A549 (cell line): Measurements from ENCODE around the gene NCOA3. TPM values are rescaled to one million over a fixed set of nuclear protein-coding genes. Genes with fewer than 3 reads are reported as not detected.

Experiments used
- ATAC-seq, 2 experiments: fragments of 200-7000 bp in 1 of 2; fragments of >200 bp in 1 of 2; cut with Nextera tagmentation in 1 of 2; cut with Tn5 transposase in 1 of 2; 3 replicates each; pipeline versions ENCODE4 v1.8.0 to v1.9.1; 2018 to 2020; ENCODE audit warnings: mild to moderate bottlenecking in 1 of 2, moderate library complexity in 1 of 2
- CTCF ChIA-PET: fragments of 300-600 bp; sonication (Branson Sonifier 250); formaldehyde crosslinking; extraction: SDS; loops from one replicate; lab custom pipeline; 2021; ENCODE audit warnings: antibody characterized with exemption, inconsistent platforms; lab: Yijun Ruan, JAX
- POLR2A ChIA-PET: fragments of 350-600 bp; formaldehyde crosslinking; extraction: SDS; loops from one replicate; lab custom pipeline; 2021; ENCODE audit warnings: antibody characterized with exemption, inconsistent platforms; lab: Yijun Ruan, JAX
- DNase-seq, 2 experiments: peaks; one replicate each; pipeline versions ENCODE4 v3.0.0 to v3.0.0-alpha.2; 2011 to 2016; ENCODE audit warnings: low read depth in 1 of 2, low spot score in 1 of 2
- FAIRE-seq: peaks from 2 replicates; lab custom pipeline; 2011; peaks lifted over from hg19 to GRCh38; lab: Jason Lieb, UNC
- H3K27ac ChIP-seq, 2 experiments: fragments of >200 bp; sonication (Bioruptor Twin); formaldehyde crosslinking; 3 replicates each; pipeline ENCODE4 v1.5.1; 2016 to 2017
- H3K4me1 ChIP-seq: fragments of >200 bp; sonication (Bioruptor Twin); formaldehyde crosslinking; 3 replicates; pipeline ENCODE4 v1.6.1; 2016
- H3K4me2 ChIP-seq: fragments of >200 bp; sonication (Bioruptor Twin); formaldehyde crosslinking; 3 replicates; pipeline ENCODE4 v1.6.1; 2016
- H3K4me3 ChIP-seq: fragments of >200 bp; sonication (Bioruptor Twin); formaldehyde crosslinking; 3 replicates; pipeline ENCODE4 v1.5.1; 2016
- H3K9me3 ChIP-seq: fragments of >200 bp; sonication (Bioruptor Twin); formaldehyde crosslinking; 3 replicates; pipeline ENCODE4 v1.6.1; 2016
- CBX2 ChIP-seq: fragments of 200-600 bp; sonication (generic); IDR thresholded peaks from 2 replicates; pipeline ENCODE4 v1.6.1; 2016; ENCODE audit warnings: low read depth, mild to moderate bottlenecking, borderline replicate concordance
- CBX8 ChIP-seq: fragments of 200-600 bp; sonication (generic); IDR thresholded peaks from 2 replicates; pipeline ENCODE4 v1.6.1; 2016
- CHD2 ChIP-seq: fragments of 150-350 bp; IDR thresholded peaks from 2 replicates; pipeline ENCODE4 v1.6.1; 2014; ENCODE audit warnings: low read length; ENCODE audit not compliant: partially characterized antibody
- CHD4 ChIP-seq: fragments of 200-600 bp; sonication (generic); IDR thresholded peaks from 2 replicates; pipeline ENCODE4 v1.6.1; 2016; ENCODE audit warnings: antibody characterized with exemption, mild to moderate bottlenecking, borderline replicate concordance
- CTCF ChIP-seq: fragments of >200 bp; sonication (Bioruptor Twin); formaldehyde crosslinking; IDR thresholded peaks from 3 replicates; pipeline ENCODE4 v1.5.1; 2016
- E2F6 ChIP-seq: IDR thresholded peaks from 2 replicates; pipeline ENCODE4 v1.6.1; 2012; ENCODE audit warnings: low read depth, borderline replicate concordance
- EHF ChIP-seq: fragments of 250-450 bp; sonication (Bioruptor Pico); IDR thresholded peaks from 2 replicates; pipeline ENCODE4 v1.5.0; 2020; ENCODE audit warnings: mild to moderate bottlenecking
- EHMT2 ChIP-seq: fragments of 200-600 bp; sonication (generic); IDR thresholded peaks from 2 replicates; pipeline ENCODE4 v1.6.1; 2016; ENCODE audit warnings: antibody characterized with exemption, low read depth, mild to moderate bottlenecking, moderate library complexity
- EP300 ChIP-seq, 2 experiments: fragments of >200 bp; sonication (Bioruptor Twin); formaldehyde crosslinking; IDR thresholded peaks; 2 replicates in 1 of 2; 3 replicates in 1 of 2; pipeline ENCODE4 v1.6.1; 2016 to 2017
- FOSB ChIP-seq: fragments of 250-450 bp; sonication (Bioruptor Pico); IDR thresholded peaks from 2 replicates; pipeline ENCODE4 v1.5.0; 2020; ENCODE audit warnings: mild to moderate bottlenecking, moderate library complexity
- FOSL2 ChIP-seq, 2 experiments: fragments of 450-650 bp in 1 of 2; fragments of >200 bp in 1 of 2; sonication (Bioruptor Twin) in 1 of 2; formaldehyde crosslinking; IDR thresholded peaks; 2 replicates each; pipeline versions ENCODE4 v1.5.0 to v1.6.1; 2016 to 2020; ENCODE audit warnings: mild to moderate bottlenecking in 1 of 2, moderate library complexity in 1 of 2
- FOXS1 ChIP-seq: fragments of 250-450 bp; sonication (Bioruptor Pico); IDR thresholded peaks from 2 replicates; pipeline ENCODE4 v1.5.0; 2020; ENCODE audit warnings: mild to moderate bottlenecking, moderate library complexity
- GATA3 ChIP-seq: IDR thresholded peaks from 2 replicates; pipeline ENCODE4 v1.6.1; 2012; ENCODE audit warnings: borderline replicate concordance
- HES2 ChIP-seq: fragments of >200 bp; sonication (Bioruptor Twin); formaldehyde crosslinking; IDR thresholded peaks from 2 replicates; pipeline ENCODE4 v1.6.1; 2016
- KDM1A ChIP-seq: fragments of 200-600 bp; sonication (generic); IDR thresholded peaks from 2 replicates; pipeline ENCODE4 v1.6.1; 2016; ENCODE audit warnings: low read depth, mild to moderate bottlenecking
- MAX ChIP-seq: IDR thresholded peaks from 2 replicates; pipeline ENCODE4 v1.6.1; 2012
- NFE2L2 ChIP-seq: fragments of 150-350 bp; conservative IDR thresholded peaks from 2 replicates; pipeline ENCODE4 v1.6.1; 2014; ENCODE audit warnings: low read length
- NR3C1 ChIP-seq: fragments of >200 bp; sonication (Bioruptor Twin); formaldehyde crosslinking; IDR thresholded peaks from 3 replicates; pipeline ENCODE4 v1.6.1; 2017
- PBX3 ChIP-seq: IDR thresholded peaks from 2 replicates; pipeline ENCODE4 v1.6.1; 2012
- PHF8 ChIP-seq: fragments of 200-600 bp; sonication (generic); IDR thresholded peaks from 2 replicates; pipeline ENCODE4 v1.6.1; 2016; ENCODE audit warnings: low read depth, mild to moderate bottlenecking, antibody characterized with exemption, moderate library complexity, borderline replicate concordance
- RARB ChIP-seq: fragments of 250-450 bp; sonication (Bioruptor Pico); IDR thresholded peaks from 2 replicates; pipeline ENCODE4 v1.8.0; 2021; ENCODE audit warnings: mild to moderate bottlenecking, moderate library complexity
- RCOR1 ChIP-seq: fragments of 150-350 bp; IDR thresholded peaks from 2 replicates; pipeline ENCODE4 v1.6.1; 2014; ENCODE audit warnings: antibody characterized with exemption, low read length, low read depth
- RNF2 ChIP-seq: fragments of 200-600 bp; sonication (generic); IDR thresholded peaks from 2 replicates; pipeline ENCODE4 v1.6.1; 2016; ENCODE audit warnings: low read depth, mild to moderate bottlenecking, antibody characterized with exemption, moderate library complexity, borderline replicate concordance
- TFCP2L1 ChIP-seq: fragments of 250-450 bp; sonication (Bioruptor Pico); IDR thresholded peaks from 2 replicates; pipeline ENCODE4 v1.5.0; 2021; ENCODE audit warnings: mild to moderate bottlenecking
- TP53 ChIP-seq: fragments of 250-450 bp; sonication (Bioruptor Pico); IDR thresholded peaks from 2 replicates; pipeline ENCODE4 v1.5.0; 2021; ENCODE audit warnings: mild to moderate bottlenecking, moderate library complexity
- ZC3H11A ChIP-seq: fragments of 450-650 bp; IDR thresholded peaks from 2 replicates; pipeline ENCODE4 v1.6.1; 2014; ENCODE audit warnings: antibody characterized with exemption, mild to moderate bottlenecking
- WGBS: methylation state at CpG from one replicate; pipeline ENCODE4 v1.1.6; 2017; ENCODE audit errors: missing lambda C conversion rate; 5-methylcytosine and 5-hydroxymethylcytosine counted together
- polyA plus RNA-seq, 4 experiments: library from polyadenylated mRNA; depleted of rRNA in 3 of 4; stranded (reverse); fragments of >200 nt; fragmentation: RNase III in 1 of 4; extraction: RNeasy Plus Mini Kit Qiagen cat#74134 plus additional on column Dnase treatment in 1 of 4; gene quantifications; 2 replicates in 3 of 4; 3 replicates in 1 of 4; pipeline ENCODE4 v1.2.3, GENCODE V29; 2011 to 2017

The NCOA3 gene
- polyA plus RNA-seq, 2 of the 4 experiments (the other 2 are of a cell fraction): 42.9 to 136 TPM

GRCh38 chr20:47476452-47476851 is 25.2 kb upstream of the NCOA3 start:
- Histone ChIP-seq H3K4me1 (0 out of 3 replicates have a peak, but pooled peaks cover 5% of the 10 kb centered on the region), H3K9me3 (no peaks in the 10 kb centered on the region), H3K4me2 (no peak overlapping the region), H3K4me3 (no peak overlapping the region)
- POLR2A ChIA-PET: no interaction called here
- TF ChIP-seq CBX2 (no peak), PHF8 (no peak), NR3C1 (no peak), FOSB (CRISPR knock-in tag) (no peak), CTCF (no peak)
- TF ChIP-seq, all 56 proteins: peak for 0
- H3K27ac ChIP-seq: no peak overlapping the region
- FAIRE-seq: no peak
- ATAC-seq: no peak
- CTCF ChIA-PET: interaction anchor here (0.6 kb wide), 1 partner anchor 53 kb away, joined by 3 read pairs; no protein-coding TSS in a partner anchor
- 93% methylated on average over 2 of the region's 2 CpGs for WGBS
- DNase-seq: no peak

- Histone ChIP-seq H3K4me3 (no peak overlapping the region), H3K4me1 (no peaks in the 10 kb centered on the region), H3K9me3 (no peaks in the 10 kb centered on the region), H3K4me2 (no peak overlapping the region), H3K27ac (no peak overlapping the region; a peak in 1 of 6 replicates)
- CTCF ChIA-PET: interaction anchor here (0.8 kb wide), 1 partner anchor 14 kb away, joined by 3 read pairs; no protein-coding TSS in a partner anchor
- ATAC-seq (no peak), DNase-seq (no peak), FAIRE-seq (no peak)
- POLR2A ChIA-PET: no interaction called here
- 95% methylated on average over 4 of the region's 4 CpGs for WGBS
- TF ChIP-seq NFE2L2: no peak
- TF ChIP-seq CBX2: no peak
- no peak for TF ChIP-seq RNF2
- no peak for TF ChIP-seq RARB (CRISPR knock-in tag)
- TF ChIP-seq KDM1A: no peak
- TF ChIP-seq E2F6: no peak
- no peak for TF ChIP-seq TFCP2L1 (CRISPR knock-in tag)
- no peak for TF ChIP-seq EP300 (IDR thresholded peaks at IDR 0.05)
- TF ChIP-seq TP53: no peak
- TF ChIP-seq CHD2: no peak
Measured at GRCh38 chr20:47479093-47479492, 22.6 kb upstream of the NCOA3 start.

GRCh38 chr20:47479506-47479905 is 22.2 kb upstream of the NCOA3 start:
- Histone ChIP-seq H3K4me1 (no peaks in the 10 kb centered on the region), H3K4me3 (no peak overlapping the region), H3K9me3 (no peaks in the 10 kb centered on the region), H3K27ac (peak overlapping the region; percentile 19 to 20; a peak in 2 of 6 replicates), H3K4me2 (no peak overlapping the region)
- no peak for DNase-seq
- no peak for FAIRE-seq
- CTCF ChIA-PET: interaction anchor here (0.8 kb wide), 1 partner anchor 15 kb away, joined by 3 read pairs; no protein-coding TSS in a partner anchor
- TF ChIP-seq HES2 (no peak), MAX (no peak), CBX2 (no peak), FOXS1 (CRISPR knock-in tag) (no peak)
- POLR2A ChIA-PET: no interaction called here
- ATAC-seq: no peak

- DNase-seq: no peak
- Histone ChIP-seq H3K4me2 (no peak overlapping the region), H3K4me3 (no peak overlapping the region), H3K9me3 (no peaks in the 10 kb centered on the region), H3K27ac (no peak overlapping the region), H3K4me1 (no peaks in the 10 kb centered on the region)
- CTCF ChIA-PET: interaction anchor here (1.5 kb wide), 1 partner anchor 13 kb away, joined by 5 read pairs; no protein-coding TSS in a partner anchor
- ATAC-seq: no peak
- 92% methylated on average over 6 of the region's 6 CpGs for WGBS
- FAIRE-seq: no peak
- POLR2A ChIA-PET: no interaction called here
- TF ChIP-seq FOSL2 (IDR thresholded peaks at IDR 0.05): no peak
- TF ChIP-seq FOSL2 (CRISPR knock-in tag; IDR thresholded peaks at IDR 0.05): no peak
- no peak for TF ChIP-seq RCOR1
- no peak for TF ChIP-seq TP53
- TF ChIP-seq NR3C1: no peak
- TF ChIP-seq CBX8: no peak
- no peak for TF ChIP-seq EHMT2
- TF ChIP-seq EHF (CRISPR knock-in tag): no peak
- TF ChIP-seq CHD2: no peak
- TF ChIP-seq E2F6: no peak
- no peak for TF ChIP-seq CHD4
- TF ChIP-seq PBX3: no peak
- TF ChIP-seq GATA3: no peak
- no peak for TF ChIP-seq ZC3H11A
Measured at GRCh38 chr20:47480239-47480638, 21.4 kb upstream of the NCOA3 start.
